Measurements from ENCODE around the gene PRKAR1A.
"Not testable (repeated sequence)": the region's sequence is repeated elsewhere in the genome, so short reads cannot be mapped to it uniquely, and the experiment has no call there.

Gene PRKAR1A

GRCh38 chr17:68511671-68512246, 471 bp upstream of the PRKAR1A start:
- DNase-seq, result peak; percentile 88

DNA sequence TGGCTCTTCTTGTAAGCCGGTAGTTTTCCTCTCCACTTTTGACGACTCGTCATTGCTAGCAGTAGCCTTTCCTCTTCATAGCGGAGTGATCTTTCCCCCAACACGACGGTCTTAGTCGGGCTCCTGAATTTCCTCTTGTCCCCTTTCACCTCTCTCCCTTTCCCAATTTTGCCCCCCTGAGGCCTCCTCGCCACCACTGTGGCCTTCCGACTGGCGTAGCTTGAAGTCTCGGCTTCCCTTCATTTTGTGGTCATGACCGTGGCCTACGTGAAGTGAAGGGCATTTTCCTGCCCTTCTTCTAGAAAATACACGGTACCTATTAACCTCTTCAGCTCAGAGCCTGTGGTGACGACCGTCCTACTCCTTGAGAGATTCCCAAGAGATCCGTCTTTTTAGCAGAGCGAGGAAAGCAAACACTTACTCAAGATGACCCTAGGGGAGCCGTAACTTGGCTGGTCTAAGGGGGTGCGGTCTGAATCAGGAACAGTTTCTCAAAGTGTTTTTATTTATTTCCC, 787 bp downstream of the PRKAR1A start:
- DNase-seq, result peak; percentile 95

GRCh38 chr17:68513932-68514331, 1.7 kb downstream of the PRKAR1A start:
- DNase-seq, result no peak

GRCh38 chr17:68514831-68515635, 2.8 kb downstream of the PRKAR1A start:
- no peak for DNase-seq

- DNase-seq, result no peak
Measured at GRCh38 chr17:68516732-68517131, 4.5 kb downstream of the PRKAR1A start.

DNA sequence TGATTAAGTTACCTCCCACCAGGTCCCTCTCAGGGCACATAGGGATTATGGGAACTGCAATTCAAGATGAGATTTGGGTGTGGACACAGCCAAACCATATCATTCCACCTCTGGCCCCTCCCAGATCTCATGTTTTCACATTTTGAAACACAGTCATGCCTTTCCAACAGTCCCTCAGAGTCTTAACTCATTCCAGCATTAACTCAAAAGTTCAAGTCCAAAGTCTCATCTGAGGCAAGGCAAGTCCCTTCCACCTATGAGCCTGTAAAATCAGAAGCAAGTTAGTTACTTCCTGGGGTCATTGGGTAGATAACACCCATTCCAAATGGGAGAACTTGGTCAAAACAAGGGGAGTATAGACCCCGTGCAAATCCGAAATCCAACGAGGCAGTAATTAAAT, 5.4 kb downstream of the PRKAR1A start:
- DNase-seq, result not testable (repeated sequence)

DNA sequence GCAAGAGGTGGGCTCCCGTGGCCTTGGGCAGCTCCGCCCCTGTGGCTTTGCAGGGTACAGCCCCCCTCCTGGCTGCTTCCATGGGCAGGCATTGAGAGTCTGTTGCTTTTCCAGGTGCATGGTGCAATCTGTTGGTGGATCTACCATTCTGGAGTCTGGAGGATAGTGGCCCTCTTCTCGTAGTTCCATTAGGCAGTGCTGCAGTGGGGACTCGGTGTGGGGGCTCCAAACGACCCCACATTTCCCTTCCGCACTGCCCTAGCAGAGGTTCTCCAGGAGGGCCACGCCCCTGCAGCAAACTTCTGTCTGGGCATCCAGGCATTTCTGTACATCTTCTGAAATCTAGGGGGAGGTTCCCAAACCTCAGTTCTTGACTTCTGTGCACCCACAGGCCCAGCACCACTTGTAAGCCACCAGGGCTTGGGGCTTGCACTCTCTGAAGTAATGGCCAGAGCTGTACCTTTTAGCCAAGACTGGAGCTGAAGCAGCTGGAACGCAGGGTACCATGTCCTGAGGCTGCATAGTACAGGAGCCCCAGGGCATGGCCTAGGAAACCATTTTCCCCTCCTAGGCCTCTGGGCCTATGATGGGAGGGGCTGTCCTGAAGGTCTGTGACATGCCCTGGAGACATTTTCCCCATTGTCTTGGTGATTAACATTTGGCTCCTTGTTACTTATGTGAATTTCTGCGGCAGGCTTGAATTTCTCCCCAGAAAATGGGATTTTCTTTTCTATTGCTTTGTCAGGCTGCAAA, 6.0 kb downstream of the PRKAR1A start:
- DNase-seq, result no peak

DNA sequence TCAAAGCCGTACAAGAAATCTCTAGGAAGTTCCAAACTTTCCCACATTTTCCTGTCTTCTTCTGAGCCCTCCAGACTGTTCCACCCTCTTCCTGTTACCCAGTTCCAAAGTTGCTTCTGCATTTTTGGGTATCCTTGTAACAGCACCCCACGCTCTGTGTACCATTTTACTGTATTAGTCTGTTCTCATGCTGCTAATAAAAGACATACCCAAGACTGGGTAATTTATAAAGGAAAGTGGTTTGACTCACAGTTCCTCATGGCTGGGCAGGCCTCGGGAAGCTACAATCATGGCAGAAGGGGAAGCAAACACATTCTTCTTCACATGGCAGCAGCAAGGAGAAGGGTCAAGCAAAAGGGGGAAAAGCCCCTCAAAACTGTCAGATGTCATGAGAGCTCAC, 6.8 kb downstream of the PRKAR1A start:
- not testable (repeated sequence) for DNase-seq

- DNase-seq, result no peak
Measured at GRCh38 chr17:68519911-68520310, 7.7 kb downstream of the PRKAR1A start.

- no peak for DNase-seq
Measured at GRCh38 chr17:68522266-68522665, 10.0 kb downstream of the PRKAR1A start.

- DNase-seq, result no peak
Measured at GRCh38 chr17:68526548-68526947, 14.3 kb downstream of the PRKAR1A start.

GRCh38 chr17:68527314-68527713, 15.1 kb downstream of the PRKAR1A start:
- no peak for DNase-seq

- no peak for DNase-seq
Measured at GRCh38 chr17:68531252-68531651, 19.0 kb downstream of the PRKAR1A start.

DNA sequence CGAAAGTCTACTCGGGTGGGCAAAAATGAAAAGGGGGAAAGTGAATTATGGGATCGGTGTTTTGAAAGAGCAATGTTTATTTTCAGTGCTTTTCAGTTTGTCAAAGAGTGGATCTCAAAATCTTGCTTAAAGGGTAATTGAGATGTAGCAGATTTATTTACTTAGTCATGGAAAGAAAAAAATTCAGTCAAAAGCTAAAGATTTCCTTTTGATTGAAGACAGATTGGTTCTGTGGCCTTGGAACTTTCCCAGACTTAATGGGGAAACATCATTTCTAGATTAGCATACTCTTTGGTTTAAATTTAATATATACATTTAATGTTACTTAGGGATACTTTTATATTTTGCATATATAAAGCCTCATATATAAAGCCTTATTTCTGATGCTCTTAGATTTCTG, 20.6 kb downstream of the PRKAR1A start:
- DNase-seq, result no peak

- DNase-seq, result no peak
Measured at GRCh38 chr17:68533887-68534694, 21.9 kb downstream of the PRKAR1A start.

DNA sequence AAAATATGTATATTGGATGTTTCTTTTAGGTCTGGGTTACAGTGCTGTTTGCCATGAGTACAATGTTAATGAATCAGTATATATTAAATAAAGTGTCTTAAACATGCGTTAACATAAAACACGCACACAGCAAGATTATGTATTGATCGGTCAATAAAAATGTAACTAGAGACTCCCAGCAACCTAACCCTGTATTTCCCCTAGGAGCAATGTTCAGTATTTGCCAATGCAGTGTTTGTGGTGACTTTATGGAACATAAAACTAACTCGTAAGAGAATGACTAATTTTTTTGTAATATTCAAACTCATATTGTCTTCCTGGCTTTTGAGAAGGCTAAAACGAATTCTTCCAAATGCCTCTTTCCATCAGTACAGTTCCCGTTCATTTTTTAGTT, 22.5 kb downstream of the PRKAR1A start:
- DNase-seq, result no peak

DNA sequence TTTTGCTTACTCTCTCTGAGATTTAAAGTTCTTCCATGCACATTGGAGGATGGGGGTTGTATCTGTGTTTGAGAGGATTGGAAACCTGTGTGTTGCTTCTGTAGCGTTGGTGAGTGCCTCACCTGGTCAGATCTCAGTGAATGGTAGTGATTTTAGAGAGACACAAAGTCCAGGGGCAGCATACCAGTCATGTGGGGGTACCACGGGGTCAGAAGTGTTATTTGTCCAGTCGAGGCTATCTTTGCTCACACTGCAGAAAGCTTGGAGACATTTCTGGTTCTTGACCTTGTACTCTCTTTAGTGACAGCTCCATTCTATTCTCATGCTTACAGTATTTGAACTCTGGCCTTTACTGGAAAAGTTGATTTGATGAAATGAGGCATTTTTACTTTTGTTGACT, 23.7 kb downstream of the PRKAR1A start:
- DNase-seq, result no peak

- no peak for DNase-seq
Measured at GRCh38 chr17:68539548-68540467, 27.6 kb downstream of the PRKAR1A start.

DNA sequence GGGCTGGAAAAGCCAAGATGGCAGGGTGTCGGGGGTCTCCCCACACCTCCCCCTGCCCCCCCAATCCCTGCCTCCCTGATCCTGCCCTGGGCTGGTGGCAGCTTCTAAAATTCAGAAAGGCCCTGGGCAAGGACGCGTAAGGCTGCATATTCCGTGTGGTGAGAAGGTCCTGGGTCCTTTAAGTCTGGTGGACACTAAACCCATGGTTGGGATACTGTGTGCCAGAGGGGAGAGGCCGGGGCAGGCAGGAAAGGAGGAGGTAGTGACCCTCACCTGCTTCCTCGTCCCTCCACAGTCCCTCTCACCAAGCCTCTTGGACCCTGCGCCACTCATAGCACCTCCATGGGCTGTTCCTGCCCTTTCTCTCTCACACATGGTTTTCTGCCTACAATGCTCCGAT, 28.8 kb downstream of the PRKAR1A start:
- no peak for DNase-seq

DNA sequence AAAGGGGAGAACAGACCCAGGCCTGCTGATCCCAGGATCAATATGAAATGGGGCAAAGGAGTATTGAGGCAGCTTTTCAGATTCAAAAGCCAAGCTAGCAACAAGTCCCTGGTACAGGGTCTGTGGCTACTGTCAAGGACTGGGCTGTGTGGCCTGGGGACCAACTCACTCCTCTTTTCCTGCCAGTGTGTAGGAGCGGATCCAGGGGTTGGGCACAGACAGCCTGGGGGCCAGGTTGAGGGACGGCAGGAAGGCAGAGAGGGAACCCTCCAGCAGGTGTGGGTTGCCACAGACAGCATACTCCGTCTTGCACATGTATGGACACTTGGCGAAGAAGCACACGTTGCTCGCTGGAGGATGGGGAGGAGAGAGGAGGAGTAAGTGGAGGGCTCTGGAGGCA, 29.6 kb downstream of the PRKAR1A start:
- no peak for DNase-seq

DNA sequence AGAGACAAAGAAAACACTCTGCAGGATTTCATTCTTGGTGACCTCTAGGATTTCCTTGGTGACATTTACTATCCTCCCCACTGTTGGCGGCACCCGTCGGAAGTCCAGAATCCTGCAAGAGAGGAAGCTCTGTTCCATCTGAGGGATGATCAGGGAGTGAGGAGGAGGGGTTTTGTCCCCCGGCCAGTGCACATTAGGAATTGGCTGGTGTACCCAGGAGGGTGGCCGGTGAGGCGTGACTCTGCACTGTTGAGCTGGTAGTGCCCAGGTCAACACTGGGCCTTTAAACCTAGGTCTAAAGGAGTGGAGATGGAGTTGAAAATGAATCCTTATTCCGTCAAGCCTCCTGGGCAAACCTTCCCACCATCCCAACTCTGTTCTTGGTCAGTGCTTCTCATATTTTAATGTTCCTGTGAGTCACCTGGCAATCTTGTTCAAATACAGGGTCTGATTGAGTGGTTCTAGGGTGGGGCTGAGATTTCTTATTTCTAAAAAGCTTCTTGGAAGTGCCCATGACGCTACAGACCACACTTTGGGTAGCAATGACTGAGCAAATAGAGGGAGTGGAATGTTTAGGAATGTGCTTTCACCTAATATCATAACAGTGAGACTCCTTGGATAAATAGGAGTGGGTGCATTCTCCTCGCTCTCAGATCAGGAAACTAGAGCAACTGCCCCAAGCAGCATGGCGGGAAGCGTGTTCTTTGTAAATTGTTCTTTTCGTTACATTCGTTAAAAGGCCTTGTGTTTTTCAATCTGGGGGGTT, 30.7 kb downstream of the PRKAR1A start:
- DNase-seq, result no peak
